Colon (tissue), 2 donors: ENCODE data around the gene RAB3B.

ENCODE experiments used
- FAIRE-seq: peaks from 2 replicates; lab custom pipeline; 2012; peaks lifted over from hg19 to GRCh38; lab: Jason Lieb, UNC
- donor health status: control.
- donor health status: control.

RAB3B gene

DNA sequence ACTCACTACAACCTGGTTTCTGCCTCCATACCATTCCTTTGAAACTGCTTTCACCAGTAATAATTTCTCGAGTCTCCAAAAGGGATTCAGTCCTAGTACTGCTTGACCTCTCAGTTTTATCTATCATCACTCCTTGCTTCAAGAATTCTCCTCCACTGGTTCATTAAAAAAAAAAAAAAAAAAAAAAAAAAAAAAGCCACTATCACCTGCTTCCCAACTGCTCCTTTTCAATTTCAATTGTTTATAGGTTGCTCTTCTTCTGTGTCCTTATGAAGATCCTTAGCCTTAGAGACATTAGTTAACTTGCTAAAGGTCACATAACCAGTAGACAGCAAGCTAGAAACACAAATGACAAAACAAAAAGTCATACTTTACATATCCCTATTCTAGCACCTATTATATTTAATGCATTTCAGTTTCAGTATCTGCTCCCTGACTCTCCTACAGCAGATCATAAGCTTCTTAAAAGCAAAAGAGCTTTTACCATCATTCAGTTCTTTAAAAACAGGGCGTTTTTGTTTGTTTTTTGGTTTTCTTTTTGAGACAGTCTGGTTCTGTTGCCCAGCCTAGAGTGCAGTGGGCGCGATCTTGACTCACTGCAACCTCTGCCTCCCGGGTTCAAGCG is 119.0 kb downstream of the RAB3B start:
- FAIRE-seq = no peak

GRCh38 chr1:51870603-51871350 is 119.7 kb downstream of the RAB3B start:
- no peak for FAIRE-seq

- no peak for FAIRE-seq
Observed at GRCh38 chr1:51867479-51868232, 122.8 kb downstream of the RAB3B start.

DNA sequence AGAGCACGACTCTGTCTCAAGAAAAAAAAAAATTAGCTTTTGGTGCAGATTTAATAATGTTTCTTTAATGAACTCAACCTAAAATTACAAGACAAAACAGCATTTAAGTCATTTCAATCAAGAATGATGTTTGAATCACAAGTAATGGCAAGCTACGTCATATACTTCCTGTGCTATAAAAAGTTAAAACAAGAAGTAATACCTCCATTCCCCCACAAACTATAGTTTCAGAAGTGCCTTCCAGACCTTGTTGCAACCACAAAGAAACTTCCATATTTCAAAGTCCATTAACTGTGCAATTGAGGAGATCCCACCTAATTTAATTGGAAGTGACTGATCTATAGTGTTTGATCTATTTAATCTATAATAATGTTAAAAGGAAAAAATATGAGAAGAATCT is 127.1 kb downstream of the RAB3B start:
- no peak for FAIRE-seq

GRCh38 chr1:51861669-51862068 is 128.8 kb downstream of the RAB3B start:
- FAIRE-seq = no peak

DNA sequence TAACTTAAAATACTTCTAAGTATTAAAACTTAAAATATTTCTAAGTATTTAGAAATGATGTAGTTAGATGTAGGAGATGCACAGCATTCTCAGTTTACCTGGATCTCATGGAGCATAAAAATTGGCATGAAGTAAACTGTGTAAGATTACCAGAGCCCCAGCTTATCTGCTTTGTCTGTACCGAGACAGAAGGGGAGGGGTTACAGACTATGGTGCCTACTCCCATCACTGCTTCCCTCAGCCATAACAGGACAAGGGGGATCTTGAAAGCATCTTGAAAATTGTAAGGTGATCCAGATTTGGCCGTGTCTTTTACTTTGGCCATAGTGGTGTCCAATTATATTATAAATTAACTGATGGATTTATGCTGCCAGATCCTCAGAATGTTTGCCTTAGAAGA is 130.8 kb downstream of the RAB3B start:
- no peak for FAIRE-seq

- FAIRE-seq = no peak
Observed at GRCh38 chr1:51859333-51859732, 131.2 kb downstream of the RAB3B start.

DNA sequence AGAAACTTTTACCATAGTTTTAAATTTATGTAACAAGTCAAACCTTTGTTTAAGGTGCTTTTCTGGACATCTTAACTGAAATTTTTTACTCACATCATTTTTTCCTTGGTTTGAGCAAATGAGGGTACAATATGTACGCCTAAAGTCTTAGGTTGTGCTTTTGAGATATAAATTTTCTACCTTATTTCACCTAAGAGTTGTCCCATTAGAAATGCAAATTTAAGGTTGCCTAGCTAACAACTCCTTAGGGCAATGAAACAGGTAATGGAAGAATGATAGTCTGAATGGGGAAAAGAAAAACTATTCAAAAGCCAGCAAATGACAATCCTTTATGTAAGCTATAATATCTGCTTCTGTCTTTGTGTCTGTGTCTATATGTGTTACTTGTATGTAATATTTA is 131.6 kb downstream of the RAB3B start:
- no peak for FAIRE-seq
